Peyer's patch (tissue), 4 donors: ENCODE data around the gene ERC2.

Experiments
- CTCF ChIP-seq, 6 experiments: fragments of 450-650 bp in 4 of 6; fragments of 200-600 bp in 2 of 6; sonication (generic) in 1 of 6; IDR thresholded peaks; one replicate each; pipeline ENCODE4 v1.5.1; 2017 to 2019; ENCODE audit warnings: antibody characterized with exemption in 6 of 6, mild to moderate bottlenecking in 3 of 6, moderate library complexity in 1 of 6
- POLR2A ChIP-seq, 2 donors: fragments of 450-650 bp; IDR thresholded peaks; one replicate each; pipeline ENCODE4 v1.5.1; 2017; ENCODE audit warnings: antibody characterized with exemption in 2 of 2, mild to moderate bottlenecking in 2 of 2, moderate library complexity in 2 of 2

- TF ChIP-seq POLR2A (IDR thresholded peaks at IDR 0.05) = no peak
- no peak for TF ChIP-seq CTCF (IDR thresholded peaks at IDR 0.05)
These were observed 996.6 kb downstream of the ERC2 start for GRCh38 chr3:55471522-55472280.
